GM18498 (cell line): ENCODE data around the gene RECQL5.
"Not testable (repeated sequence)": the region's sequence is repeated elsewhere in the genome, so short reads cannot be mapped to it uniquely, and the experiment has no call there.

Source experiments
- ATAC-seq: cut with Tn5 transposase; IDR thresholded peaks from one replicate; pipeline ENCODE4 v1.9.1; 2021; ENCODE audit warnings: mild to moderate bottlenecking, moderate library complexity; ENCODE audit not compliant: unreplicated experiment

The RECQL5 gene

DNA sequence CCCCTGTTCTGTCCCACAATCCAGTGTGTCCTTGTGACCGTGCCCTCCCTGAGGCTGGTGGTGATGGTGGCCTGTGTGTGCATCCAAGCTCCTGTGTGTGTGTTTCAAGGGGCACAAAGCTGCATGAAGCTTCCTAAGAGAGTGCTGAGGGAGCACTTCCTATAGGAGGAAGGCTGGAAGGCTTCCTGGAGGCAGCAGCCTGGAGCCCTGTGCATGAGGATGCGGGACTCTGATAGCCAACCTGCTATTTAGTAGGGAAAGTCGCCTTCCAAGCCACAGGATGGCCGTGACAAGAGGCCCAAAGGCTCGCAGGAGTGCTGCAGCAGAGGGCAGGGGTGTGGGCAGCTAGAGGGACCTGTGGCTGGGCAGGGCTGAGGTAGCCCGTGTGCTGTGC is 71.0 kb downstream of the RECQL5 start:
- ATAC-seq = no peak

DNA sequence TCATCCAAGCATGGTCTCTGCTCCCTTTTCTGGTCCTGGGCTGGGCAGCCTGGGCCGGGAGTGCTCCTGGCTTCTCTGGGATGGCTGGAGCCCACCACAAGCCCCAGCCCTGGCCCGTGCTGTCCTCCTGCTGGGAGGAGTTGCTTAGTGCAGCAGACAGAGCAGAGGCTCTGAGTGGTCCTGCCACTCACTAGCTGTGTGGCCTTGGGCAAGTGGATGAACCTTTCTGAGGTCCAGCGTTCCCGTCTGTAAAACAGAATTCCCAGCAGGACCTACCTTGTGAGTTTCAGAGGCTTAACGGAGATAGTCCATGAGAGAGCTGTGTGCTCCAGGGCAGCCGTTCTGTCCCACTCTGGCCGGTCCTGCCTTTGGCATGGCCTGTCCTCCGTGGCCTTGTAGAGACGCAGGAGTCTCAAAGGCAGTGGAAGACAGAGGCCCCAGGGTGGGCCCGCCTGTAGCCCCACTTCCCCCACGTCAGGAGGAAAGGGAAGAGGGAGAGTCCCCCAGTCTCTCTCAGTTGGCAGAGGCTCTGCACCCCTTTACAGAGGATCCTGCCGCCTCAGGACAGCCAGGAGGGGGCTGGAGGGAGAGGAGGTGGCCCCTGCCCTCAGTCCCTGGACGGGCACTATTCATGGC is 71.6 kb downstream of the RECQL5 start:
- ATAC-seq = no peak

DNA sequence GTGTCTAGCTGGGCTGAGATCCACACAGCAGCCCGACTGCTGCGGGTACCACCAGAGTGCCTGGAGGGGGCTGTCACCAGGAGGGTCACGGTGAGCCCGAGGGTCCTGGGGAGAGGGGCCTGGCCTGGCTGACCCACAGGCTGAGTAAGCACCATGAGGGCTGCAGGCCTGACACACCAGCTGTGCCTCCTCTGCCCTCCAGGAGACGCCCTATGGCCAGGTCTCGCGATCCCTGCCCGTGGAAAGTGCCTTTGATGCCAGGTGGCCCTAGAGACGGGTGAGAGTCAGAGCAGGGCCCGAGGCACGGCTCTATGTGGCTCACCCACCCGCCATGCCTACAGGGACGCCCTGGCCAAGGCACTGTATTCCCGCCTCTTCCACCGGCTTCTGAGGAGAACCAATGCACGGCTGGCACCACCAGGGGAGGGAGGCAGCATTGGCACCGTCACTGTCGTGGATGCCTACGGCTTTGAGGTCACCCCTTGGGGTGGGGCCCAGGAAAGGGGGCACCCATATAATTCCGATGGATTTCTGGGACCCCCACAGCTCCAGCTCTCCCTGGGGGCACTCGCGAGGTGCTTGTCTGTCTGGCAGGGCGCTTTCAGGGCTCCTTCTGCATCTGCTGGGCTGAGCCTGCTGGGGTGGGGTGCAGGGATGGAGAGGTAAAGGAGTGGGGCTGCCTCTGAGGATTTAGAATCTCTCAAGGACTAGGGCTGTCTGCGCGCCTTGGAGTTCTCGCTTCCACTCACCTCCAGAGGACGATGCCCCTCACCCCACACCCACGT is 72.3 kb downstream of the RECQL5 start:
- no peak for ATAC-seq

DNA sequence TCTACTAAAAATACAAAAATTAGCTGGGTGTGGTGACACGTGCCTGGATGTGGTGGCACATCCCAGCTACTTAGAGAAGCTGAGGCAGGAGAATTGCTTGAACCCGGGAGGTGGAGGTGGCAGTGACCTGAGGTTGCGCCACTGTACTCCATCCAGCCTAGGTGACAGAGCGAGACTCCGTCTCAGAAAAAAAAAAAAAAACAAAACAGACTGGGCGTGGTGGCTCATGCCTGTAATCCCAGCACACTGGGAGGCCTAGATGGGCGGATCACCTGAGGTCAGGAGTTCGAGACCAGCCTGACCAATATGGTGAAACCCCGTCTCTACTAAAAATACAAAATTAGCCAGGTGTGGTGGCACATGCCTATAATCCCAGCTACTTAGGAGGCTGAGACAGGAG is 73.5 kb downstream of the RECQL5 start:
- not testable (repeated sequence) for ATAC-seq

GRCh38 chr17:75592348-75593020 is 74.5 kb downstream of the RECQL5 start:
- ATAC-seq = no peak

DNA sequence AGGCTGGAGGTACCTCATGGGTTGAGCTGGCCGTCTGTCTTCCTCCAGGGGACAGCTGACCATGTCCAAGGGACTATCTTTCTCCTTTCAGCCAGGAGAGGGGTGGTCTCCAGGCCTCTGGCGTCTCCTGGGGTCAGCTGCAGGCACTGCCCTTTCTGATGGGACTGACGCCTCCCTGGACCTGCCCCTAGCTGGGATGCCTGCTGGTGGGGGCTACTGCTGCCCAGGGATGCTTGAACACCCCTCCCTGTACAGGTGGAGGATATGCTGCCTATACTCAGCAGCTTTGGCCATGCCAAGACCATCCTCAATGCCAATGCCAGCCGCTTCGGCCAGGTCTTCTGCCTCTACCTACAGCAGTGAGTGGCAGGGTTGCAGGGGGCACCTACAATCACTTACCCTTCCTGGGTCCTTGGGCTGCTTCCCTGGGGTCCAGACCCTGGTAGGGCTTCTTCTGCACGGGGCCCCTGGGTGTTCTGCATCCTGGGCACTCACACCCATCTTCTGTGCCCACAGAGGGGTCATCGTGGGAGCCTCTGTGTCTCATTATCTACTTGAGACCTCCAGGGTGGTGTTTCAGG is 75.1 kb downstream of the RECQL5 start:
- ATAC-seq = no peak

DNA sequence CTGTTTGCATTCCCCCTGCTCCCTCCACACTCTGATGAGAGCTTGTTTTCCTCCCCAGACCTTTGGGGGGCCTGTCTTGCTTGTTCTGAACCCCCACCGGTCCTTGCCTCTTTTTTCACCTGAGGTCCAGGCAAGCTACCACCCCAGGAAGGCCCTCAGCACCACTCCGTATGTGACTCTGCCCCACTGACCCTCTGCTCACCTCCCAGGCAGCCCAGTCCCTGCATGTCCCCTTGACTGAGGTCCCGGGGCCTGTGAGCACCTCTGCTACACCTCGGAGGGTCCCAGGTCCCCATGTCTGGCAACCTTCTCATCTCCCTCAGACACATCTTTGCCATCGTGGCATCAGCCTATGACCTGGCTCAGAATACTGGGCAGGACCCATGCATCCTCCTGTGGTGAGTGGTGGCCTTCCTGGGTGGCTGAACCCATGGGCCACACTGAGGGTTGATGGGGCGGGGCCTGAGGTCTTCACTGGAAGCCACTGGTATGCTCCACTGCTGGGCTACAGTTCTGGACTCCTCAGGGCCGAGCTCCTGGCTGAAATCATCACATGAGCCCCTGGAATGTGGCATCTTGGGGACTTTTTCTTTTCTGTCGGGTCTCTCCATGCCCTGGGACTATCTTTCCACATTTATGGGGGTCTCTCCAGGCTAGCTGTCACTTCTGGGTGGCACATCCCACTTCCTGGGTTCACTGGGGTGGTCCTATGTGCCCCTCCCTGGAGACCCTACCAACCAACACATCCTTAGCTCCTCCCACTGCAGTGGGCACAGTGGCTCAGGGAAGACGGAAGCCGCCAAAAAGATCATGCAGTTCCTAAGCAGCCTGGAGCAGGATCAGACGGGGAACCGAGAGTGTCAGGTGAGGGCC is 75.9 kb downstream of the RECQL5 start:
- ATAC-seq = no peak

DNA sequence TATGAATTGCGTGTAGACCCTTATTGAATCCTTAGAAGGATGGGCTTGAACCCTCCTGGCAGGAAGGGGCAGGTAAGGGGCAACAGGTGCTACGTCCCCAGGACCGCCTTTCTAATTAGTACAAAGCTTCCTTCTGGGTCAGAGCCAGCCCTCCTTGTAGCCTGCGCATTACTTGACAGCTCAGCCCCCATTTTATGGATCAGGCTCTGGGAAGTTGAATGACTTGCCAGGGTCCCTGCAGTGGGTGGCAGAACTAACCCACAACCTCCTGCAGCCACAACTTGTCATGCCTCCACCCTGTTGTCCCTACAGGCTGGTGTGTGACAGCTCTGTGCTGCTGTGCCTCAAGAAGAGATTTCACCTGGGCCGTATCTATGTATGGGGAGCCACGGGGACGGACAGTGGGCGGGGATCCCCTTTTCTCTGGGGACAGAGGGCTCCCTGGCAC is 76.6 kb downstream of the RECQL5 start:
- ATAC-seq = no peak

DNA sequence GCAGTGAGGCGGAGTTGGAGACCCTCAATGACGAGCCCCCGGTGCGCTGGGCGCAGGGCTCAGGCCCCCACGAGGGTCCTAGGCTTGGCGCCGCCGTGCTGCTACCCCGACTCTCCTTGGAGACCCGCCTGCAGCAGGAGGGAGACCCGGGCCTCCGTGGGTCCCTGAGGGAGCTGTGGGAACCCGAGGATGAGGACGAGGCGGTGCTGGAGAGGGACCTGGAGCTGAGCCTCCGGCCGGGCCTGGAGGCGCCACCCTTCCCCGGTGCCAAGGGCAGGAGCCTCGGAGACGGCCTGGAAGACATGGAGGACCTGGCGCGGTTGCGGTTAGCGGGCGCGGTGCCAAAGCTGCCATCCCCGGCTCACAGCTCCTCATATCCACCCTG is 77.0 kb downstream of the RECQL5 start:
- no peak for ATAC-seq

GRCh38 chr17:75589012-75589918 is 77.7 kb downstream of the RECQL5 start:
- peak; percentile 86 for ATAC-seq

DNA sequence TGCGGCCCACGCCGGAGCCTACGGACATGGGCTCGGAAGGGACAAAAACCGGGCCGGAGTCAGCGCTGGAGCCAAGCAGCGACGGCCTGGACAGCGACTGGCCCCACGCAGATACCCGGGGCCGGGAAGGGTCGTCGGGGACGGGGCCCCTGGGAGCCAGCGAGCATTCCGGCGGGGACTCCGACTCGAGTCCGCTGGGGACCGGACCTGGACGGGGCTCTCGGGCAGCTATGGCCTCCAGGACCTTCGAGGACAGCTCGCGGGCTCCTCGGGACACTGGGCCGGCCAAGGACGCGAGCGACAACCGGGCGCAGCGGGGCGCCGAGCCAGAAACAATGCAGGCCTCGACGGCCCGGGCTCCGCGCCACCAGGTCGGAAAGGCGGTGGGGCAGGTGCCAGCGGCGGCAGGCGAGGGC is 78.3 kb downstream of the RECQL5 start:
- ATAC-seq = peak; percentile 23

GRCh38 chr17:75587675-75588595 is 79.0 kb downstream of the RECQL5 start, which contains the start of gene MYO15B:
TSS of gene MYO15B (plus strand) at chr17:75587800. CDS start at chr17:75588058, 258 bp downstream.
- ATAC-seq = no peak

DNA sequence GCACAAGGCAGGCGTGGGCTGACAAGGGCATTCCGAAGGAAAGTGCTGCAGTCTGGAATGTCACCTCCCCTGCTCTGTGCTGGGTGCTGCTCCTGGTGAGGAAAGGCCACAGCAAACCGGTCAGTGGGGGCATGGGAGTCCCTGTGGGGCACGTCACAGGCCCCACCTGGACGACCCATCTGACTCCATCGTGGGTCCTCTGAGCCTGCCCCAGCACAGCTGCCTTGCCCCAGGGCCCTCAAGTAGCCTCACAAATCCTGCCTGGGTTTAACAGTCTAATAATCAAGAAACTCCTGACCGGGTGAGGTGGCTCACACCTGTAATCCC is 82.1 kb downstream of the RECQL5 start:
- ATAC-seq = no peak

DNA sequence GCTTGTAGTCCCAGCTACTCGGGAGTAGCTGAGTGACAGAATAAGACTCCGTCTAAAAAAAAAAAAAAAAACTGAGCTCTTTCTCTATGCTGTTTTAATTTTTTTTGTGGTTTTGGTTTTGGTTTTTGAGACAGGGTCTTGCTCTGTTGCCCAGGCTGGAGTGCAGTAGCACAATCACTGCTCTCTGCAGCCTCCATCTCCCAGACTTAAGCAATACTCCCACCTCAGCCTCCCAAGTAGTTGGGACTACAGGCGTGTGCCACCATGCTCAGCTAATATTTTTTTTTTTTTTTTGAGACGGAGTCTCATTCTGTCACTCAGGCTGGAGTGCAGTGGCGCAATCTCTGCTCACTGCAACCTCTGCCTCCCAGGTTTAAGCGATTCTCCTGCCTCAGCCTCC is 83.8 kb downstream of the RECQL5 start:
- ATAC-seq = not testable (repeated sequence)

- ATAC-seq = not testable (repeated sequence)
Observed at GRCh38 chr17:75581121-75581725, 85.7 kb downstream of the RECQL5 start.
